DND-41 (cell line): ENCODE data around the gene GALNT7.

Source experiments
- EZH2 ChIP-seq: IDR thresholded peaks from 3 replicates; pipeline ENCODE4 v1.6.1; 2012; ENCODE audit warnings: borderline replicate concordance, low read depth, mild to moderate bottlenecking, moderate library complexity, low read length, inconsistent platforms; ENCODE audit not compliant: severe bottlenecking
- TF ChIP-seq, protein P1 (sequence below): IDR thresholded peaks from 2 replicates; pipeline ENCODE4 v1.5.1; 2012; ENCODE audit warnings: borderline replicate concordance, low read length, moderate library complexity, mild to moderate bottlenecking; ENCODE audit not compliant: poor library complexity, severe bottlenecking; ENCODE audit errors: extremely low read depth

DNA sequence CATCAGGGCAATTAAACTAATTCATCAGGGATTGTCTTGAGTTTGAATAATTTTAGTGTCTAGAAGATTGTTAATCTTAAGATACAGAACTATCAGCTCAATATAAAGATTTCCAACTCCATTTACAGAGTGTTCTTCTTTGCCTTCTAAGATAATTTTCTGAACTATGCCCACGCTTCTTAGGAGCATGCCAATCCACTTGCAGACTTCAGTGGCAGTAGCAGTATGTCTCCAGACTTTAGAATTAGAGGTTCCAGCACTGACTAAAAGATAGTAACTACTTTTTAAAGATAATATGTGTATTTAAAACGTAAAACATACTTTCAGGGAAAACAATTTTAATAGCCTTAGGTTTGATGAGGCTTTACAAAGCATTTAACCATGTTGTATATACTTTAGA, 34.2 kb upstream of the GALNT7 start:
- TF ChIP-seq, protein P1, sequence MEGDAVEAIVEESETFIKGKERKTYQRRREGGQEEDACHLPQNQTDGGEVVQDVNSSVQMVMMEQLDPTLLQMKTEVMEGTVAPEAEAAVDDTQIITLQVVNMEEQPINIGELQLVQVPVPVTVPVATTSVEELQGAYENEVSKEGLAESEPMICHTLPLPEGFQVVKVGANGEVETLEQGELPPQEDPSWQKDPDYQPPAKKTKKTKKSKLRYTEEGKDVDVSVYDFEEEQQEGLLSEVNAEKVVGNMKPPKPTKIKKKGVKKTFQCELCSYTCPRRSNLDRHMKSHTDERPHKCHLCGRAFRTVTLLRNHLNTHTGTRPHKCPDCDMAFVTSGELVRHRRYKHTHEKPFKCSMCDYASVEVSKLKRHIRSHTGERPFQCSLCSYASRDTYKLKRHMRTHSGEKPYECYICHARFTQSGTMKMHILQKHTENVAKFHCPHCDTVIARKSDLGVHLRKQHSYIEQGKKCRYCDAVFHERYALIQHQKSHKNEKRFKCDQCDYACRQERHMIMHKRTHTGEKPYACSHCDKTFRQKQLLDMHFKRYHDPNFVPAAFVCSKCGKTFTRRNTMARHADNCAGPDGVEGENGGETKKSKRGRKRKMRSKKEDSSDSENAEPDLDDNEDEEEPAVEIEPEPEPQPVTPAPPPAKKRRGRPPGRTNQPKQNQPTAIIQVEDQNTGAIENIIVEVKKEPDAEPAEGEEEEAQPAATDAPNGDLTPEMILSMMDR = no peak
- TF ChIP-seq EZH2 = no peak
